RWPE2 (cell line): ENCODE results near the gene ACACB.

ENCODE experiments used
- ATAC-seq: fragments of 200-7000 bp; cut with Tn5 transposase; 3 replicates; pipeline ENCODE4 v1.9.1; 2021; ENCODE audit warnings: low read depth
- DNase-seq: peaks from one replicate; pipeline ENCODE4 v3.0.0-alpha.2; 2020; ENCODE audit warnings: low spot score
- H3K27ac ChIP-seq: fragments of 450-650 bp; 2 replicates; pipeline ENCODE4 v1.5.1; 2017; ENCODE audit warnings: mild to moderate bottlenecking; ENCODE audit not compliant: poor library complexity, severe bottlenecking
- H3K27me3 ChIP-seq: fragments of 250-450 bp; sonication (Bioruptor Pico); 2 replicates; pipeline ENCODE4 v1.5.1; 2021; ENCODE audit warnings: mild to moderate bottlenecking, moderate library complexity; ENCODE audit not compliant: insufficient read depth, poor library complexity, severe bottlenecking
- H3K36me3 ChIP-seq: fragments of 250-450 bp; sonication (Bioruptor Pico); 2 replicates; pipeline ENCODE4 v1.5.1; 2020; ENCODE audit warnings: low read depth, mild to moderate bottlenecking, moderate library complexity
- H3K4me1 ChIP-seq: fragments of 250-450 bp; sonication (Bioruptor Pico); 2 replicates; pipeline ENCODE4 v1.5.1; 2021; ENCODE audit warnings: mild to moderate bottlenecking, moderate library complexity; ENCODE audit not compliant: insufficient read depth, poor library complexity, severe bottlenecking
- H3K4me3 ChIP-seq: fragments of 250-450 bp; sonication (Bioruptor Pico); 2 replicates; pipeline ENCODE4 v1.5.1; 2021; ENCODE audit warnings: mild to moderate bottlenecking, moderate library complexity; ENCODE audit not compliant: severe bottlenecking
- H3K9me3 ChIP-seq: fragments of 250-450 bp; sonication (Bioruptor Pico); 2 replicates; pipeline ENCODE4 v1.5.1; 2021; ENCODE audit warnings: mild to moderate bottlenecking, moderate library complexity; ENCODE audit not compliant: severe bottlenecking
- CTCF ChIP-seq: fragments of 450-650 bp; IDR thresholded peaks from one replicate; pipeline ENCODE4 v1.5.1; 2017; ENCODE audit warnings: mild to moderate bottlenecking, moderate library complexity; ENCODE audit not compliant: poor library complexity, severe bottlenecking

The ACACB gene

GRCh38 chr12:109098183-109098604, 18.2 kb upstream of the ACACB start:
- Histone ChIP-seq H3K4me1 (no peaks in the 10 kb centered on the region), H3K36me3 (peaks cover 48% of the 10 kb centered on the region), H3K27ac (peak overlapping the region; percentile 54), H3K27me3 (no peaks in the 10 kb centered on the region), H3K4me3 (peak overlapping the region; percentile 62), H3K9me3 (no peaks in the 10 kb centered on the region)
- ATAC-seq: peak; percentile 20; the same call in 2 of the 3 replicates
- TF ChIP-seq CTCF: no peak
- DNase-seq: no peak

- TF ChIP-seq CTCF: no peak
- DNase-seq (no peak), ATAC-seq (no peak)
- Histone ChIP-seq H3K4me3 (peak overlapping the region; percentile 62), H3K36me3 (peaks cover 53% of the 10 kb centered on the region), H3K27ac (peak overlapping the region; percentile 54), H3K9me3 (no peaks in the 10 kb centered on the region), H3K27me3 (no peaks in the 10 kb centered on the region), H3K4me1 (no peaks in the 10 kb centered on the region)
These were observed 17.7 kb upstream of the ACACB start for GRCh38 chr12:109098651-109099050.

- H3K4me3 ChIP-seq: no peak overlapping the region
- no peak for ATAC-seq
- no peaks in the 10 kb centered on the region for H3K4me1 ChIP-seq
- no peak for DNase-seq
- peaks cover 62% of the 10 kb centered on the region for H3K36me3 ChIP-seq
- no peak for TF ChIP-seq CTCF
- no peaks in the 10 kb centered on the region for H3K27me3 ChIP-seq
- no peaks in the 10 kb centered on the region for H3K9me3 ChIP-seq
- no peak overlapping the region for H3K27ac ChIP-seq
These were observed 16.9 kb upstream of the ACACB start for GRCh38 chr12:109099431-109100020.

- DNase-seq (no peak), ATAC-seq (no peak)
- no peaks in the 10 kb centered on the region for H3K4me1 ChIP-seq
- peaks cover 74% of the 10 kb centered on the region for H3K36me3 ChIP-seq
- H3K9me3 ChIP-seq: no peaks in the 10 kb centered on the region
- no peaks in the 10 kb centered on the region for H3K27me3 ChIP-seq
- no peak overlapping the region for H3K4me3 ChIP-seq
- TF ChIP-seq CTCF: no peak
- no peak overlapping the region for H3K27ac ChIP-seq
These were observed 15.6 kb upstream of the ACACB start for GRCh38 chr12:109100741-109101140.

GRCh38 chr12:109102491-109102890, 13.9 kb upstream of the ACACB start:
- ATAC-seq (no peak), DNase-seq (no peak)
- no peak overlapping the region for H3K27ac ChIP-seq
- no peaks in the 10 kb centered on the region for H3K9me3 ChIP-seq
- H3K4me1 ChIP-seq: no peaks in the 10 kb centered on the region
- no peak for TF ChIP-seq CTCF
- no peak overlapping the region for H3K4me3 ChIP-seq
- no peaks in the 10 kb centered on the region for H3K27me3 ChIP-seq
- peaks cover 85% of the 10 kb centered on the region for H3K36me3 ChIP-seq
